Karpas-422 (cell line): ENCODE data around the gene RSF1. TPM values are rescaled to one million over a fixed set of nuclear protein-coding genes. Genes with fewer than 3 reads are reported as not detected.
A peak's percentile ranks its signal among the peaks of the same experiment; 100 is the strongest.
"Not testable (repeated sequence)": the region's sequence is repeated elsewhere in the genome, so short reads cannot be mapped to it uniquely, and the experiment has no call there.

Source experiments
- DNase-seq: peaks from one replicate; pipeline ENCODE4 v3.0.0-alpha.2; 2015
- H2AFZ ChIP-seq: fragments of 200-600 bp; sonication (generic); 2 replicates; pipeline ENCODE4 v1.6.1; 2014; ENCODE audit warnings: antibody characterized with exemption, low read length, mixed read lengths
- H3K27ac ChIP-seq: fragments of 200-600 bp; sonication (generic); 2 replicates; pipeline ENCODE4 v1.5.1; 2014; ENCODE audit warnings: mild to moderate bottlenecking, low read length, moderate library complexity
- H3K27me3 ChIP-seq: fragments of 200-600 bp; sonication (generic); 2 replicates; pipeline ENCODE4 v1.6.1; 2014; ENCODE audit warnings: low read length, mixed read lengths
- H3K36me3 ChIP-seq: fragments of 200-600 bp; sonication (generic); 2 replicates; pipeline ENCODE4 v1.6.1; 2014; ENCODE audit warnings: low read length, mixed read lengths; ENCODE audit not compliant: insufficient read depth
- H3K4me1 ChIP-seq: fragments of 200-600 bp; sonication (generic); 2 replicates; pipeline ENCODE4 v1.6.1; 2014; ENCODE audit warnings: mild to moderate bottlenecking, low read length, mixed read lengths
- H3K4me2 ChIP-seq: fragments of 200-600 bp; sonication (generic); 2 replicates; pipeline ENCODE4 v1.6.1; 2014; ENCODE audit warnings: low read length, low read depth, mild to moderate bottlenecking; ENCODE audit not compliant: poor library complexity, severe bottlenecking
- H3K4me3 ChIP-seq: fragments of 200-600 bp; sonication (generic); 2 replicates; pipeline ENCODE4 v1.5.1; 2014; ENCODE audit warnings: mild to moderate bottlenecking, antibody characterized with exemption, low read length, mixed read lengths
- H3K79me2 ChIP-seq: fragments of 200-600 bp; sonication (generic); 2 replicates; pipeline ENCODE4 v1.6.1; 2014; ENCODE audit warnings: mild to moderate bottlenecking, low read length, mixed read lengths
- H3K9ac ChIP-seq: fragments of 200-600 bp; sonication (generic); 2 replicates; pipeline ENCODE4 v1.6.0; 2014; ENCODE audit warnings: low read length
- H3K9me2 ChIP-seq: fragments of 200-600 bp; sonication (generic), shearing (Covaris generic); replicated peaks from 2 replicates; pipeline ENCODE4 v1.6.0; 2014; ENCODE audit warnings: mild to moderate bottlenecking, low read length, moderate library complexity; ENCODE audit not compliant: insufficient read depth
- H3K9me3 ChIP-seq: fragments of 300-700, 200-600 bp; sonication (generic); 2 replicates; pipeline ENCODE4 v1.6.1; 2014; ENCODE audit warnings: low read length, mixed read lengths
- H4K20me1 ChIP-seq: fragments of 200-600 bp; sonication (generic); 2 replicates; pipeline ENCODE4 v1.6.1; 2014; ENCODE audit warnings: mild to moderate bottlenecking, antibody characterized with exemption, low read length, low read depth; ENCODE audit not compliant: insufficient read depth
- total RNA-seq: library from RNA; depleted of rRNA; stranded (reverse); fragments of >200 nt; shearing (Covaris generic); gene quantifications from 2 replicates; pipeline ENCODE4 v1.2.3, GENCODE V29; 2014; ENCODE audit warnings: low replicate concordance

RSF1 gene
- total RNA-seq, 1 experiment from 2014 or later, result 45.1 TPM

DNA sequence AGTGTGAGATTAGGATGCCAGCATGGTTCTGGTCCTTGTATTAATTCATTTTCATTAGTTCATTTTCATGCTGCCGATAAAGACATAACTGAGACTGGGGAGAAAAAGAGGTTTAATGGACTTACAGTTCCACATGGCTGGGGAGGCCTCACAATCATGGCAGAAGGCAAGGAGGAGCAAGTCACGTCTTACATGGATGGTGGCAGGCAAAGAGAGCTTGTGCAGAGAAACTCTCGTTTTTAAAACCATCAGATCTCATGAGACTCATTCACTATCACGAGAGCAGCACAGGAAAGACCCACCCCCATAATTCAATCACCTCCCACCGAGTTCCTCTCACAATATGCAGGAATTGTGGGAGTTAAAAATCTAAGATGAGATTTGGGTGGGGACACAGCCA, 23.2 kb upstream of the RSF1 start:
- not testable (repeated sequence) for DNase-seq, H4K20me1 ChIP-seq, H3K9ac ChIP-seq, H3K4me1 ChIP-seq, H3K9me3 ChIP-seq, H2AFZ ChIP-seq, H3K4me2 ChIP-seq, H3K36me3 ChIP-seq, H3K27me3 ChIP-seq, H3K79me2 ChIP-seq, H3K27ac ChIP-seq, H3K4me3 ChIP-seq, H3K9me2 ChIP-seq

- Histone ChIP-seq H3K27ac (no peak overlapping the region), H3K4me1 (no peaks in the 10 kb centered on the region), H3K27me3 (no peaks in the 10 kb centered on the region), H3K4me2 (no peak overlapping the region), H2AFZ (no peak overlapping the region), H3K9me2 (no peaks in the 10 kb centered on the region), H3K4me3 (no peak overlapping the region), H4K20me1 (no peaks in the 10 kb centered on the region), H3K36me3 (no peaks in the 10 kb centered on the region; the same call in 1 of the 2 replicates), H3K79me2 (no peaks in the 10 kb centered on the region), H3K9ac (no peak overlapping the region), H3K9me3 (0 out of 2 replicates have a peak, but pooled peaks cover 3% of the 10 kb centered on the region)
- no peak for DNase-seq
These were observed 22.1 kb upstream of the RSF1 start for GRCh38 chr11:77842441-77843121.

GRCh38 chr11:77833302-77833701, 12.8 kb upstream of the RSF1 start:
- Histone ChIP-seq H3K9me3 (no peaks in the 10 kb centered on the region), H3K4me2 (no peak overlapping the region), H3K4me1 (no peaks in the 10 kb centered on the region), H3K9ac (no peak overlapping the region), H4K20me1 (no peaks in the 10 kb centered on the region), H3K27me3 (no peaks in the 10 kb centered on the region), H3K36me3 (no peaks in the 10 kb centered on the region), H2AFZ (no peak overlapping the region), H3K4me3 (no peak overlapping the region), H3K27ac (no peak overlapping the region), H3K79me2 (no peaks in the 10 kb centered on the region), H3K9me2 (no peaks in the 10 kb centered on the region)
- DNase-seq, result peak; percentile 38

DNA sequence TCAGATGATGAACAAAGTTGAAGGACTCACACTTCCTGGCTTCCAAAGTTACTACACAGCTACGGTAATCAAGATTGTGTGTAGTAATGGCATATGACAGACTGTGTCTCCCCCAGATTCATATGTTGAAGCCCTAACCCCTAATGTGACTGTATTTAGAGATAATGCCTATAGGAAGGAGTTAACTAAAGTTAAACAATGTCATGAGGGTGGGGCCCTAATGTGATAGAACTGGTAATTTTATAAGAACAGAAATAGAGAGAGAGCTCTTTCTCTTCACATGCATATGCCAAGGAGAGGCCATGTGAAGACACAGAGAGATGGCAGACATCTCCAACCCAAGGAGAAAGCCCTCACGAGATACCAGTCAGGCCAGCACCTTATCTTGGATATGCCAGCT, 8.4 kb upstream of the RSF1 start:
- no peaks in the 10 kb centered on the region for H3K9me2 ChIP-seq
- DNase-seq, result peak; percentile 10
- no peaks in the 10 kb centered on the region for H3K9me3 ChIP-seq
- H3K36me3 ChIP-seq, result no peaks in the 10 kb centered on the region
- H3K27me3 ChIP-seq, result no peaks in the 10 kb centered on the region
- no peaks in the 10 kb centered on the region for H3K4me1 ChIP-seq
- no peaks in the 10 kb centered on the region for H3K79me2 ChIP-seq
- H3K9ac ChIP-seq, result no peak overlapping the region
- H3K27ac ChIP-seq, result no peak overlapping the region
- H2AFZ ChIP-seq, result no peak overlapping the region
- H3K4me2 ChIP-seq, result no peak overlapping the region
- H4K20me1 ChIP-seq, result no peaks in the 10 kb centered on the region
- H3K4me3 ChIP-seq, result no peak overlapping the region

GRCh38 chr11:77823775-77824174, 3.3 kb upstream of the RSF1 start:
- Histone ChIP-seq H3K4me2 (no peak overlapping the region), H3K27ac (no peak overlapping the region), H2AFZ (no peak overlapping the region), H4K20me1 (peaks cover 4% of the 10 kb centered on the region; the same call in 1 of the 2 replicates), H3K27me3 (no peaks in the 10 kb centered on the region), H3K9me2 (no peaks in the 10 kb centered on the region), H3K9me3 (no peaks in the 10 kb centered on the region), H3K9ac (no peak overlapping the region), H3K36me3 (no peaks in the 10 kb centered on the region), H3K4me1 (peaks cover 11% of the 10 kb centered on the region), H3K4me3 (no peak overlapping the region), H3K79me2 (peaks cover 16% of the 10 kb centered on the region)
- DNase-seq, result no peak

- DNase-seq, H3K9ac ChIP-seq, H3K9me3 ChIP-seq, H3K4me3 ChIP-seq, H3K27me3 ChIP-seq, H2AFZ ChIP-seq, H3K36me3 ChIP-seq, H3K9me2 ChIP-seq, H3K27ac ChIP-seq: not testable (repeated sequence)
- peaks cover 18% of the 10 kb centered on the region for H4K20me1 ChIP-seq
- H3K4me1 ChIP-seq, result peaks cover 27% of the 10 kb centered on the region
- H3K4me2 ChIP-seq, result peak overlapping the region; percentile 100
- H3K79me2 ChIP-seq, result peaks cover 32% of the 10 kb centered on the region
These were observed 1.6 kb upstream of the RSF1 start for GRCh38 chr11:77822126-77822525.

DNA sequence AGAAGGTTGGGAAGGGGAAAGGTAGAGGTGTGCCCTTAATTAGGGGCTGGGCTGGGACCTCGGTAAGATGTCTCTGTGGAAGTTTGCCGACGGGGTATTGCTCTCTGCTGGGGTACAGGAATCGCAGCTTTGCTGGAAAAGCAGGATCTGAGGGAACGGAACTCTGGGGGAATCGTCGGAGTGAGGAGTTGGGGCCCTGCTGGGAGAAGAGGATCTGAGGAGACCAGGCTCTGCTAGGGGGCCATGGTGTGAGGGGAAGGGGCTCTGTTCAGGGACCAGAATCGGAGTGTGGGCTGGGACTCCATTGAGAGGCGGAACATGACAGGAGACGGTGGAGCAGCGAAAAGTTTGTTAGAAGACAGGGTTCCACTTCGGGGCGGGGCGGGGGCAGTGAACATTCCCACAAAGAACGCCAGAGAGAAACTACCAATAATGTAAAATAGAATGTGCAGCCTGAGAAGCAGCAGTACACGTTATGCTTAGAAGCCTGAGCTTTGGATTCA, 878 bp upstream of the RSF1 start:
- H3K79me2 ChIP-seq, result peaks cover 40% of the 10 kb centered on the region
- peak overlapping the region; percentile 100 for H3K4me2 ChIP-seq
- no peak overlapping the region for H3K27ac ChIP-seq
- peak overlapping the region; percentile 87 for H3K4me3 ChIP-seq
- 0 out of 2 replicates have a peak, but pooled peaks cover 3% of the 10 kb centered on the region for H3K36me3 ChIP-seq
- H3K9ac ChIP-seq, result peak overlapping the region; percentile 98
- no peaks in the 10 kb centered on the region for H3K9me3 ChIP-seq
- peaks cover 24% of the 10 kb centered on the region for H4K20me1 ChIP-seq
- H2AFZ ChIP-seq, result peak overlapping the region; percentile 98
- H3K27me3 ChIP-seq, result no peaks in the 10 kb centered on the region
- no peaks in the 10 kb centered on the region for H3K9me2 ChIP-seq
- H3K4me1 ChIP-seq, result peaks cover 34% of the 10 kb centered on the region
- DNase-seq, result no peak

- Histone ChIP-seq H3K27ac (peak overlapping the region; percentile 93), H4K20me1 (peaks cover 24% of the 10 kb centered on the region), H3K9me3 (no peaks in the 10 kb centered on the region), H3K27me3 (no peaks in the 10 kb centered on the region), H2AFZ (peak overlapping the region; percentile 74), H3K79me2 (peaks cover 53% of the 10 kb centered on the region), H3K4me1 (peaks cover 41% of the 10 kb centered on the region), H3K4me3 (peak overlapping the region; percentile 87), H3K9ac (peak overlapping the region; percentile 98), H3K36me3 (0 out of 2 replicates have a peak, but pooled peaks cover 3% of the 10 kb centered on the region), H3K4me2 (peak overlapping the region; percentile 100), H3K9me2 (no peaks in the 10 kb centered on the region)
- DNase-seq, result peak; percentile 75
These were observed 479 bp downstream of the RSF1 start for GRCh38 chr11:77819921-77820564.
